H9 (cell line): ENCODE results near the gene CCDC159. TPM values are rescaled to one million over a fixed set of nuclear protein-coding genes. Genes with fewer than 3 reads are reported as not detected.
A peak's percentile ranks its signal among the peaks of the same experiment; 100 is the strongest.

Experiments
- DNase-seq: peaks from one replicate; pipeline ENCODE4 v3.0.0-alpha.2; 2017
- H2AFZ ChIP-seq: one replicate; pipeline ENCODE4 v1.6.1; 2013; ENCODE audit warnings: mild to moderate bottlenecking, low read length, control low read depth, moderate library complexity
- H2AK5ac ChIP-seq: 2 replicates; pipeline ENCODE4 v1.6.1; 2013; ENCODE audit warnings: low read length, control low read depth, mixed read lengths; ENCODE audit not compliant: insufficient read length
- H2BK120ac ChIP-seq: one replicate; pipeline ENCODE4 v1.6.1; 2013; ENCODE audit warnings: low read depth, mild to moderate bottlenecking, low read length, control low read depth, inconsistent platforms; ENCODE audit not compliant: poor library complexity, severe bottlenecking
- H2BK12ac ChIP-seq: 2 replicates; pipeline ENCODE4 v1.6.1; 2013; ENCODE audit warnings: low read length, control low read depth, mixed read lengths, low read depth; ENCODE audit not compliant: insufficient read length
- H2BK15ac ChIP-seq: 2 replicates; pipeline ENCODE4 v1.6.1; 2013; ENCODE audit warnings: low read depth, low read length, control low read depth
- H2BK20ac ChIP-seq: one replicate; pipeline ENCODE4 v1.6.1; 2013; ENCODE audit warnings: low read depth, mild to moderate bottlenecking, low read length, control low read depth, inconsistent platforms; ENCODE audit not compliant: poor library complexity, severe bottlenecking
- H2BK5ac ChIP-seq: 2 replicates; pipeline ENCODE4 v1.6.1; 2013; ENCODE audit warnings: low read length, control low read depth, mixed read lengths; ENCODE audit not compliant: insufficient read length
- H3K14ac ChIP-seq: 2 replicates; pipeline ENCODE4 v1.6.1; 2013; ENCODE audit warnings: low read length, control low read depth; ENCODE audit not compliant: insufficient read depth
- H3K18ac ChIP-seq: 2 replicates; pipeline ENCODE4 v1.6.1; 2013; ENCODE audit warnings: low read depth, mild to moderate bottlenecking, mixed read lengths, low read length, control low read depth; ENCODE audit not compliant: insufficient read length
- H3K23ac ChIP-seq: 2 replicates; pipeline ENCODE4 v1.6.1; 2013; ENCODE audit warnings: low read length, control low read depth, mixed read lengths, low read depth; ENCODE audit not compliant: insufficient read length
- H3K23me2 ChIP-seq: 2 replicates; pipeline ENCODE4 v1.6.1; 2013; ENCODE audit warnings: low read depth, mild to moderate bottlenecking, mixed read lengths, low read length, control low read depth; ENCODE audit not compliant: insufficient read length, poor library complexity, severe bottlenecking
- H3K27ac ChIP-seq: 2 replicates; pipeline ENCODE4 v1.5.1; 2013; ENCODE audit warnings: low read length, control low read depth, mixed read lengths, low read depth; ENCODE audit not compliant: insufficient read length
- H3K27me3 ChIP-seq: 2 replicates; pipeline ENCODE4 v1.6.1; 2013; ENCODE audit warnings: low read length, control low read depth, inconsistent platforms; ENCODE audit not compliant: insufficient read depth
- H3K4ac ChIP-seq: 2 replicates; pipeline ENCODE4 v1.6.1; 2013; ENCODE audit warnings: low read depth, mild to moderate bottlenecking, control low read depth, inconsistent platforms, low read length, moderate library complexity
- H3K4me1 ChIP-seq: 2 replicates; pipeline ENCODE4 v1.6.1; 2013; ENCODE audit warnings: low read length, control low read depth, inconsistent platforms; ENCODE audit not compliant: insufficient read depth
- H3K4me2 ChIP-seq: 2 replicates; pipeline ENCODE4 v1.6.1; 2013; ENCODE audit warnings: low read length, control low read depth, mixed read lengths; ENCODE audit not compliant: insufficient read length, insufficient read depth
- H3K56ac ChIP-seq: 2 replicates; pipeline ENCODE4 v1.6.1; 2013; ENCODE audit warnings: low read depth, mild to moderate bottlenecking, mixed read lengths, low read length, control low read depth; ENCODE audit not compliant: insufficient read length
- H3K79me1 ChIP-seq: 2 replicates; pipeline ENCODE4 v1.6.1; 2013; ENCODE audit warnings: low read depth, mild to moderate bottlenecking, moderate library complexity, low read length, control low read depth, inconsistent platforms; ENCODE audit not compliant: insufficient read depth, poor library complexity, severe bottlenecking
- H3K79me2 ChIP-seq: 2 replicates; pipeline ENCODE4 v1.6.1; 2013; ENCODE audit warnings: low read length, control low read depth, inconsistent platforms; ENCODE audit not compliant: insufficient read depth
- H3K9ac ChIP-seq: 2 replicates; pipeline ENCODE4 v1.6.1; 2013; ENCODE audit warnings: low read length, control low read depth, mixed read lengths; ENCODE audit not compliant: insufficient read length; ENCODE audit errors: extremely low read depth
- H3K9me3 ChIP-seq: one replicate; pipeline ENCODE4 v1.6.1; 2013; ENCODE audit warnings: low read depth, low read length, inconsistent platforms; ENCODE audit not compliant: control insufficient read depth
- H3T11ph ChIP-seq: one replicate; pipeline ENCODE4 v1.6.1; 2013; ENCODE audit warnings: mild to moderate bottlenecking, low read length, control low read depth, inconsistent platforms
- H4K20me1 ChIP-seq: one replicate; pipeline ENCODE4 v1.6.1; 2013; ENCODE audit not compliant: control insufficient read depth, insufficient read length, insufficient read depth
- H4K5ac ChIP-seq: 2 replicates; pipeline ENCODE4 v1.6.1; 2013; ENCODE audit warnings: low read depth, mild to moderate bottlenecking, mixed read lengths, low read length, control low read depth; ENCODE audit not compliant: insufficient read length
- H4K8ac ChIP-seq: replicated peaks from 2 replicates; pipeline ENCODE4 v1.6.1; 2013; ENCODE audit warnings: low read length, control low read depth, mixed read lengths, low read depth; ENCODE audit not compliant: insufficient read length
- H4K91ac ChIP-seq: 2 replicates; pipeline ENCODE4 v1.6.1; 2013; ENCODE audit warnings: low read depth, mild to moderate bottlenecking, moderate library complexity, mixed read lengths, low read length, control low read depth; ENCODE audit not compliant: insufficient read length
- H3K27ac Mint-ChIP-seq, 3 experiments: 2 replicates in 2 of 3; 3 replicates in 1 of 3; pipeline ENCODE4 v1.8.0; 2020 to 2021; ENCODE audit warnings: mixed read lengths in 3 of 3, mild to moderate bottlenecking in 1 of 3, moderate library complexity in 1 of 3
- H3K27me3 Mint-ChIP-seq: 2 replicates; pipeline ENCODE4 v1.8.0; 2021; ENCODE audit warnings: low read depth, mild to moderate bottlenecking, moderate library complexity, mixed read lengths
- H3K36me3 Mint-ChIP-seq, 3 experiments: 2 replicates in 2 of 3; 3 replicates in 1 of 3; pipeline ENCODE4 v1.8.0; 2020 to 2021; ENCODE audit warnings: low read depth in 3 of 3, mixed read lengths in 3 of 3; ENCODE audit not compliant: insufficient read depth in 1 of 3
- H3K4me1 Mint-ChIP-seq, 2 experiments: 2 replicates each; pipeline ENCODE4 v1.8.0; 2020; ENCODE audit warnings: mixed read lengths in 2 of 2
- H3K4me3 Mint-ChIP-seq, 2 experiments: 2 replicates in 1 of 2; 3 replicates in 1 of 2; pipeline ENCODE4 v1.8.0; 2020 to 2021; ENCODE audit warnings: mild to moderate bottlenecking in 2 of 2, mixed read lengths in 2 of 2, moderate library complexity in 1 of 2
- H3K9me3 Mint-ChIP-seq, 2 experiments: 2 replicates in 1 of 2; 3 replicates in 1 of 2; pipeline ENCODE4 v1.8.0; 2020; ENCODE audit warnings: mild to moderate bottlenecking in 2 of 2, mixed read lengths in 2 of 2, moderate library complexity in 1 of 2
- CTCF ChIP-seq: fragments of 200-600 bp; sonication (generic); conservative IDR thresholded peaks from 3 replicates; pipeline ENCODE4 v1.8.0; 2021; ENCODE audit warnings: antibody characterized with exemption, mild to moderate bottlenecking
- WGBS: extraction: QIAGEN DNeasy Blood & Tissue Kit; methylation state at CpG from one replicate; pipeline ENCODE4 v1.1.7; 2013; ENCODE audit warnings: missing lambda C conversion rate, low lambda C conversion rate, mixed read lengths; ENCODE audit not compliant: insufficient read length; ENCODE audit errors: extremely low coverage; 5-methylcytosine and 5-hydroxymethylcytosine counted together
- total RNA-seq: library from RNA; stranded (reverse); gene quantifications from 2 replicates; pipeline ENCODE4 v1.2.1, GENCODE V29; 2021

CCDC159 gene
- total RNA-seq, 1 experiment from 2014 or later = 5.7 TPM

- H3K4me2 ChIP-seq = peak within 1 kb of the TSS; percentile 4
- no peak within 1 kb of the TSS for H4K8ac ChIP-seq
- H2AK5ac ChIP-seq = no peak within 1 kb of the TSS
- no peak within 1 kb of the TSS for H2BK120ac ChIP-seq
- Mint-ChIP-seq H3K9me3 (no peaks in the 10 kb centered on the region), H3K4me1 (peaks cover 7 to 28% of the 10 kb centered on the region in 2 experiments), H3K27ac (no peak within 1 kb of the TSS), H3K4me3 (peak within 1 kb of the TSS; percentile 47 to 80), H3K27me3 (peaks cover 64% of the 10 kb centered on the region), H3K36me3 (no peaks in the 10 kb centered on the region; a peak in 1 of 7 replicates)
- DNase-seq = peak; percentile 92
- no peak within 1 kb of the TSS for H4K5ac ChIP-seq
- no peak within 1 kb of the TSS for H2BK15ac ChIP-seq
- no peak within 1 kb of the TSS for H3T11ph ChIP-seq
- no peaks in the 10 kb centered on the region for H3K9me3 ChIP-seq
- H3K18ac ChIP-seq = no peak within 1 kb of the TSS
- H2AFZ ChIP-seq = no peak within 1 kb of the TSS
- H3K23ac ChIP-seq = no peak within 1 kb of the TSS
- no peak within 1 kb of the TSS for H2BK12ac ChIP-seq
- no CpG with 5 or more reads among the region's 62 CpGs for WGBS
- TF ChIP-seq CTCF = no peak
- H3K27ac ChIP-seq = no peak within 1 kb of the TSS
- H3K79me1 ChIP-seq = no peaks in the 10 kb centered on the region
- no peak within 1 kb of the TSS for H3K14ac ChIP-seq
- no peak within 1 kb of the TSS for H2BK5ac ChIP-seq
- H3K56ac ChIP-seq = no peak within 1 kb of the TSS
- H3K23me2 ChIP-seq = no peaks in the 10 kb centered on the region
- H2BK20ac ChIP-seq = no peak within 1 kb of the TSS
- no peaks in the 10 kb centered on the region for H4K20me1 ChIP-seq
- H3K4ac ChIP-seq = no peak within 1 kb of the TSS
- no peaks in the 10 kb centered on the region for H3K27me3 ChIP-seq
- peaks cover 2% of the 10 kb centered on the region; the same call in 1 of the 2 replicates for H3K4me1 ChIP-seq
- no peak within 1 kb of the TSS for H3K9ac ChIP-seq
- no peaks in the 10 kb centered on the region for H3K79me2 ChIP-seq
- H4K91ac ChIP-seq = no peak within 1 kb of the TSS
These were observed 9.1 kb downstream of the CCDC159 start, which contains the start of gene PLPPR2 for GRCh38 chr19:11355160-11356073. TSS of gene PLPPR2 (plus strand) at chr19:11355432. CDS start at chr19:11357674, 2,242 bp downstream.
